VCaP (cell line): ENCODE measurements around the gene POR.
"Not testable (repeated sequence)": the region's sequence is repeated elsewhere in the genome, so short reads cannot be mapped to it uniquely, and the experiment has no call there.

Experiments used
- H3K27ac ChIP-seq: fragments of 450-650 bp; 2 replicates; pipeline ENCODE4 v1.5.1; 2017
- TF ChIP-seq, protein P1 (sequence below): fragments of 450-650 bp; conservative IDR thresholded peaks from 2 replicates; pipeline ENCODE4 v1.5.1; 2017; ENCODE audit warnings: mild to moderate bottlenecking, moderate library complexity

POR gene

DNA sequence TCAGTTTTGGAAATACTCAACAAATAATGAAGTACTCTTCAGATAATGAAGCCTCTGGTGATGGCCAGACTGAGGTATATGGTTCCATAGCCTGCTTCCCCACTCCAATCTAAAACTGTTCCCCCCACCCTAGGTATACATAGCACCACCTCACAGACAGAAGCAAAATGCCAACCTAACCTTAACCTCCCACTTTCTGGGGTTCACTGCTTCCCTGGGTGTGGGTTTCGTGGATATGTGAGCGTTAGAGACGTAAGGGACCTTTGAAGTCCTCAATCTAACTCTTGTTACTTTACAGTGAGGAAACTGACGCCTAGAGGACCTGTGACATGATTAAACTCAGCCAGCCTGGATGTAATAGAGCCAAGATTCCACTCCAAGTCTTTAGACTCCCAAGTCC is 34.7 kb upstream of the POR start:
- H3K27ac ChIP-seq = peak overlapping the region; percentile 89

DNA sequence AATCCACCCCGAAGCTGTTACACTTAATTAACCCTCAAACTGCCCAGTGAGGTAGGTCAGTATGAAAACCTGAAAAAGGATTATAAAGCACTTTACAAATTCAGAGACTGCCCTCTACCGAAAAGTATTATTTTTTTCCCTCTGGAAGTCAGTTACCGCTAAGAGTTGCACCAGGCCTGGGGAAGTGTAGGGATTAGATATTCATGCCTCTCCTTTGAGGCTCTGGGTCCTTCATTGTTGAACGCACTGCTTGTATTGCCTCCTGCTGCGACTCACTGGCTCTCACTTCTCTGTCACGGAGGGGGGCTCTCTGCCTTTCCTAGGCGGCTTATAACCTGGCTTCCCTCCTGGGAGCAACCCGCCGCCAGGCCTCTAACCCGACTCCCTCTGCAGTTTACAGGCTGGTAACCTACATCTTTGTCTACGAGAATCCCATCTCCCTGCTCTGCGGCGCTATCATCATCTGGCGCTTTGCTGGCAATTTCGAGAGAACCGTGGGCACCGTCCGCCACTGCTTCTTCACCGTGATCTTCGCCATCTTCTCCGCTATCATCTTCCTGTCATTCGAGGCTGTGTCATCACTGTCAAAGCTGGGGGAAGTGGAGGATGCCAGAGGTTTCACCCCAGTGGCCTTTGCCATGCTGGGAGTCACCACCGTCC is 33.4 kb upstream of the POR start:
- TF ChIP-seq, protein P1, sequence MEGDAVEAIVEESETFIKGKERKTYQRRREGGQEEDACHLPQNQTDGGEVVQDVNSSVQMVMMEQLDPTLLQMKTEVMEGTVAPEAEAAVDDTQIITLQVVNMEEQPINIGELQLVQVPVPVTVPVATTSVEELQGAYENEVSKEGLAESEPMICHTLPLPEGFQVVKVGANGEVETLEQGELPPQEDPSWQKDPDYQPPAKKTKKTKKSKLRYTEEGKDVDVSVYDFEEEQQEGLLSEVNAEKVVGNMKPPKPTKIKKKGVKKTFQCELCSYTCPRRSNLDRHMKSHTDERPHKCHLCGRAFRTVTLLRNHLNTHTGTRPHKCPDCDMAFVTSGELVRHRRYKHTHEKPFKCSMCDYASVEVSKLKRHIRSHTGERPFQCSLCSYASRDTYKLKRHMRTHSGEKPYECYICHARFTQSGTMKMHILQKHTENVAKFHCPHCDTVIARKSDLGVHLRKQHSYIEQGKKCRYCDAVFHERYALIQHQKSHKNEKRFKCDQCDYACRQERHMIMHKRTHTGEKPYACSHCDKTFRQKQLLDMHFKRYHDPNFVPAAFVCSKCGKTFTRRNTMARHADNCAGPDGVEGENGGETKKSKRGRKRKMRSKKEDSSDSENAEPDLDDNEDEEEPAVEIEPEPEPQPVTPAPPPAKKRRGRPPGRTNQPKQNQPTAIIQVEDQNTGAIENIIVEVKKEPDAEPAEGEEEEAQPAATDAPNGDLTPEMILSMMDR = no peak
- H3K27ac ChIP-seq = no peak overlapping the region

More for the DNA sequence above, 34.7 kb upstream of the POR start:
- TF ChIP-seq, protein P1 = no peak

DNA sequence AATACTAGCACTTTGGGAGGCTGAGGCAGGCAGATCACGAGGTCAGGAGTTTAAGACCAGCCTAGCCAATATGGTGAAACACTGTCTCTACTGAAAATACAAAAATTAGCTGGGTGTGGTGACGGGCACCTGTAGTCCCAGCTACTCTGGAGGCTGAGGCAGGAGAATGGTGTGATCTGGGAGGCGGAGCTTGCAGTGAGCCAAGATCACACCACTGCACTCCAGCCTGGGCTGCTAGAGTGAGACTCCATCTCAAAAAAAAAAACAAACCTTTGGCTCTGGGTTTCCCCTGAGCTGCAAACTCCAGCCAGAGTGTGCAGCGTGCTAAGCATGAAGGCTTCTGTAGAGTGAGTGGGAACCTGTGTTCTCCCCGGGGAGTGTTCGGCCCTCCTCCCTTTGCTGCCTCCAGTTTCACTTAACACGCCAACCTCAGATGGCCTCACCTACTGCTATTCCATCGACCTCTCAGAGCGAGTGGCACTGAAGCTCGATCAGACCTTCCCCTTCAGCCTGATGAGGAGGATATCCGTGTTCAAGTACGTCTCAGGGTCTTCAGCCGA is 31.6 kb upstream of the POR start:
- H3K27ac ChIP-seq = not testable (repeated sequence)

DNA sequence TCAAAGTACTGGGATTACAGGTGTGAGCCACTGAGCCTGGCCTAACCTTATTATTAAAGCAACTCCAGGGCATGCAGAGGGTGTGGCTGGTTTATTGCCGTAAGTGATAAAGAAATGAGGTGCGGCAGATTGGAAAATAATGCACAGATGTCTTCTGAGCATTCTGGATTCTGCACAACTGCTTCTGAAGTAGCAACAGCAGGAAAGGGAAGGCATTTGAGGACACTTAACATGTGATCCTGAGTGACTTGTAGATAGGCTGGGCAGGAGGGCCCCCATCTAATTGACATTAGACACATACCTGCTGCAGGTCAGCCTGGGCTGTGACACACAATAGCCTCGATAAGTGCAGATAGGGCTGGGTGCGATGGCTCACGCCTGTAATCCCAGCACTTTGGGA is 30.5 kb upstream of the POR start:
- TF ChIP-seq, protein P1 = no peak
- no peak overlapping the region for H3K27ac ChIP-seq

DNA sequence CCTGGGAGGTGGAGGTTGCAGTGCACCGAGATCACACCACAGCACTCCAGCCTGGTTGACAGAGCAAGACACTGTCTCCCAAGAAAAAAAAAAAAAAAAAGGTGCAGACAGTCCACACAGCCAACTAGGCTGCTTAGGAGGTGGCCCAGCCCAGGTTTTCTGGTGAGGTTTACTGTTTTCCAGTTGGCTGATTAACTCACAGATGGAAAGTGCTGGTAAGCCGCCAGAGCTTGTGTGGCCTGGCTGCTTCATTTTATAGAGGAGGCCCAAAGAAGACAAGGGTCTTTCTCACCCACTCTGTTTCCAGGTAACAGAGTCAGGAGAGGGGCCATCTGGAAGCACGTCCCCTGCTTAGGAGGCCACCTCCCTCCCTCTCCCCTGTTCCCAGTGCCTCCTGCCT is 29.9 kb upstream of the POR start:
- H3K27ac ChIP-seq = no peak overlapping the region
- TF ChIP-seq, protein P1 = no peak

DNA sequence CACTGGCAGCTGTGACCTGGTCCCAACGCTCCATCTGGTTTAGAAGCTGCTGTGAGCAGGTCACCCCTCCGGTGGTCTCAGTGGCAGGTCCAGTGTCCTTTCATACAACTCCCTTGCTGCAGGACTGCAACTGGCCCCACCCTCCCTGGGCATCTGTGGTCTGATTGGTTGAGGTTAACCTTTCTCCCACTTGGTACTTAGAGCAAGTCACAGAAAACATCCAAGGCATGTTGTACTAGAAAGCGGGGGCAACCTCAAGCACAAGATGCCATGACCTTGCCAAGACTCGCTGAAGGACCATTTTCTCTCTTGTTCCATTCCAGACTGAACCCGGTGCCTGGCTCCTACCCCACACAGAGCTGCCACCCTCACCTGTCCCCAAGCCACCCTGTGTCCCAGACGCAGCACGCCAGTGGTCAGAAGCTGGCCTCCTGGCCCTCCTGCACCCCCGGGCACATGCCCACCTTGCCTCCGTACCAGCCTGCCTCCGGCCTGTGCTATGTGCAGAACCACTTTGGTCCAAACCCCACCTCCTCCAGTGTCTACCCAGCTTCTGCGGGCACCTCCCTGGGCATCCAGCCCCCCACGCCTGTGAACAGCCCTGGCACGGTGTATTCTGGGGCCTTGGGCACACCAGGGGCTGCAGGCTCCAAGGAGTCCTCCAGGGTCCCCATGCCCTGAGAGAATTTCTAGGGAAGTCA is 27.1 kb upstream of the POR start:
- no peak overlapping the region for H3K27ac ChIP-seq
- TF ChIP-seq, protein P1 = no peak

DNA sequence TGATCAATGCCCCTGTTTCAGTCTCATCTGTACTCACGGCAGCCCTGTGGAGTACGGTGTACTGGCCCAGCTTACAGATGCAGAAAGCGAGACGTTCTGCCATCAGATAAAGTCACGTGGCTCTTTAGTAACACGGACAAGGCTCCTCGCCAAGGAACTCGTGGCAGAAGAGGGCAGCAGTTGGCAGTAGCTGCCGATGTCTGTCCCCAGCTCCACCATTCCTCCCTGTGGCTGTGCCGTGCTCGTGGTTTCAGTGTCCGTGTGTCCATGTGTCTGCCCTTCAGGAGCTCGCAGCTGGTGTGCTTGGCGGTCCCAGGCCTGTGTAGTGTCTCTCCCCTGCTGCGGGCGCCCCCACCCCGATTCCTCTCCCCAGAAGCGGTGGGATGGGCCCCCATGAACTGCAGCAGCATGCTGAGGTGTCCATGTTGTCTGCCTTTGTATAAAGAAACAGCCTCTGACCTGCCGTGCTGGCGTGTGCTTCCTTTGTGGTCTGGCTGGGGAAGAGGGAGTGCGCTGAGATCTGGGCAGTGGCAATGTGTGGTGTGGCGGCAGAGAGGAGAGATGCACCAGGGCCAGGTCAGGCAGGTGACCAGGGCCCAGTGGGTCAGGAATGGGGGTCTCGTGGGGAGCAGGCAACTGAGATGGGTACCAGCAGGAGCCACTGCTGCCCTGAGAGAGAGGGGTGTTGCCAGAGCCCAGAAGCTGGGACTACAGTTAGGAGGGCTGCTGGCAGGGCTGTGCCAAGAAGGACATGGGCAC is 26.3 kb upstream of the POR start:
- no peak overlapping the region for H3K27ac ChIP-seq
- TF ChIP-seq, protein P1 = no peak
